Urothelium cell line (cell line): ENCODE data around the gene TRIOBP.
"Not testable (repeated sequence)": the region's sequence is repeated elsewhere in the genome, so short reads cannot be mapped to it uniquely, and the experiment has no call there.

Source experiments
- DNase-seq: peaks from one replicate; pipeline ENCODE4 v3.0.0; 2011; ENCODE audit warnings: low spot score, mixed read lengths
- FAIRE-seq: peaks from 2 replicates; lab custom pipeline; 2011; peaks lifted over from hg19 to GRCh38; lab: Jason Lieb, UNC

Gene TRIOBP

DNA sequence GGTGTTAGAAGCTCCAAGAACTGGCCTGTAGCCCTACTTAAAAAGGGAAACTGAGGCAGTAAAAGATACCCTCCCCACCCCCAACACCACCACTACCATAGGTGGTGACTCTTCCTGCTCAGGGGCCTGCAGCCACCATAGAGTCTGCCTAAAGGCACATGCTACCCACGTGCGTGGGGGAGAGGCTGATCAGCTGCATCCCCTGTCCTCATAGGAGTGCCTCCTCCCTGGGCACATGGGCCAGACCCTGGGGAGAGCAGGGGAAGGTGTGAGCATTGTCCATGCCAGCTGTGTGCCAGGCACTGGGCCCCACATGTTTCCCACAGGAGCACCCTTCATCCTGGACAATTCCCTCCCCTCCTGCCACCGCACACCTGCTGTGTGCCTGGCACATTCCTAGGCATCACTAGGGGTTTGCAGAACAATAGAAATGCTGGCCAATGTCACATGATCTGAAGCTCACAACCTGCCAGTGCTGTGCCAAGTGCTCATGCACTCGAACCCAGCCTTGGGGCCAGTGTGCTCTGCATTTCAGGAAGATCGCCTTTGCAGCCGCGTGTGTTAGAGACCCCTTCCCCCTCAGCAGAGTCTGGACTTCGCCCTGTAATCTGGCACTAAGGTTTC lies 69.2 kb downstream of the TRIOBP start:
- no peak for DNase-seq
- no peak for FAIRE-seq

DNA sequence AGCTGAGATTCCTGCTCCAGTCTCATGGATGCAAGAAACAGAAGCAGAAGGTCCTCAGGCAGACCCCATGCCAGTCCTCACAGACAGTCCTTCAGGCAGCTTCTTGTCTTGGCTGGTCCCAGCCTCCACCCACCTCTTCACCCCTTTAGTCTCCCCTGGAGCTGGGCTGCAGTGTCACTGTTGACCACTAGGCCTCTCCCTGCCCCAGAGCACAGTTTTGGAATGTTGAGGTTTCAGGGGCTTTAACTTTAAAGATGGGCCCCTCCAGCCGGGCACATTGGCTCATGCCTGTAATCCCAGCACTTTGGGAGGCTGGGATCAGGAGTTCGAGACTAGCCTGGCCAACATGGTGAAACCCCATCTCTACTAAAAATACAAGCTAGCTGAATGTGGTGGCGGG lies 71.4 kb downstream of the TRIOBP start:
- FAIRE-seq (no peak), DNase-seq (no peak)

- FAIRE-seq: no peak
- DNase-seq: no peak
Measured at GRCh38 chr22:37769056-37769455, 72.2 kb downstream of the TRIOBP start.

DNA sequence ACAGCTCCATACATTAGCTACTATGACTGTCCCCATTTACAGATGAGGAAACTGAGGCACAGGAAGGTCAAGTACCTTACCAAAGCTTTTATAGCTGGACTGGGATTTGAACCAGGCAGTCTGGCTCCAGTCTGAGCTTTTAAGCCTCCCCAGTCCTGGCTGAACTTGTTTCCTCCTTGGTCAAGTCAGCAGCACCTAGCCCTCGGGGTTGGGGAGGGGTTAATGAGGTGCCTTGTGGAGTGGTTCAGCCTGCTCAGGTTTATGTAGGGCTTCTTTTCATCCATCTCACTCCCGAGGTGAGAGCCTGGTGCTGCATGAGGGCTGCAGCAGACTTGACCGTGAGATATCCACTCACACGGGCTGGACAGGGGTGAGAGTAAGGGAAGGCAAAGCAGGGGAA lies 74.2 kb downstream of the TRIOBP start:
- FAIRE-seq: no peak
- DNase-seq: no peak

DNA sequence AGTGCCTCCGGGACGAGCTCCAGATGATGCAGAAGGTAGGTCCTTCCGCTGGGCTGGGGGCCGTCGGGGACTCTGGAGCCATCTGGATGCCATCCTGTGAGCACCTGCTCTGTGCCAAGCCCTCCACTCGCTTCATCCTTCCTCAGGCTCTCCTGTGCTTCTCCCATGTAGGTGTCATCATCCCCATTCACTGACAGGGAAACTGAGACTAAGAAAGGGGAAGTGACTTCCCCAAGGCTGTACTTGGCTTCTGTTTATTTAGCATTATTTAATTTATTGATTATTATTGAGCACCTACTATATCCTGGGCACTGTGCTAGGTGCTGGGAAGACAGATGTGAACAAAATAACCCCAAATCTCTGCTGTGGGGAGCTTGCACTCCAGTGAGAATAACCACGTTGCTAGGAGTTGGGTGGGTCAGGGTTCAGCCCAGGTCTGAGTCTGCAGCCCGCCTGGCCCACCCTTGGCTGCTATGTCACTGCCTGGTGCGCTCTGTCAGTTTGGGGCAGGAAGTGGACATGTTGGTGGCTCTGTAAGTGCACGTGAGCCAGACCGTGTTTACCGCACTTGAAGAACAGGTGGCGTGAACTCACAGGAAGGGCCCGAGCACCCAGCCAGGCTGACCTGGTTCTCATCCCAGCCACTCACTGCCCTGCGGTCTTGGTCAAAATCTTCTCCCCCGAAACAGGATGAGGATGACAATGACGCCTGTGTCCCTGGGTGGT lies 75.0 kb downstream of the TRIOBP start:
- DNase-seq: no peak

DNA sequence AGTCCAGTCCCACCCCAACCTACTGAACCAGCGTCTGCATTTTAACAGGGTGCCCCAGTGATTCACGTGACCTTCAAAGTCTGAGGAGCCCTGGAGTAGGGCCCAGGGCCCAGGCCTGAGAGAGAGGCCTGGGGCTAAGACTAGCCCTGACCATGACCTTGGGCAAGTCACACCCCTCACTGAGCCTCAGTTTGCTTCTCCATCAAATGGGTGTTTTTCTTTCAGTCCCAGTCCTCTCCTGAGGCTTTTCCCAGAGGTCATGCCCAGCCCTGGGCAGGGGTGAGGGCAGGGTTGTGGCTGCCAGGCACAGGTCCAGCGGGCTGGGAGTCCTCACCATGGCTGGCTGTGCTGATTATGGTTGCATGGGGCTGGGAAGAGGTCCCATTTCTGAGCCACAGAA lies 77.9 kb downstream of the TRIOBP start:
- no peak for DNase-seq
- no peak for FAIRE-seq

More for the DNA sequence above, 75.0 kb downstream of the TRIOBP start:
- FAIRE-seq: no peak

- FAIRE-seq (no peak), DNase-seq (no peak)
Measured at GRCh38 chr22:37775785-37776638, 79.2 kb downstream of the TRIOBP start.

DNA sequence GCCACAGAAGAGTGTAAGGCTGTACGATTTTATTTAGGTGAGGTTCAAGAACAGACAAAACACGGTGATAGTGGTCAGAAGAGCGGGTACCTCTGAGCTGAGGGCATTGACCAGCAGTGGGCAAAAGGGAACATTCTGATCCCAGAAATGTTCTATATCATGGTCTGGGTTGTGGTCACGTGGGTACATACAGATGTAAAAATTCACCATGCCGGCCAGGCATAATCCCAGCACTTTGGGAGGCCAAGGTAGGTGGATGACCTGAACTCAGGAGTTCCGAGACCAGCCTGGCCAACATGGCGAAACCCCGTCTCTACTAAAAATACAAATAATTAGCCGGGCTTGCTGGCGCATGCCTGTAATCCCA lies 79.8 kb downstream of the TRIOBP start:
- DNase-seq (no peak), FAIRE-seq (no peak)

DNA sequence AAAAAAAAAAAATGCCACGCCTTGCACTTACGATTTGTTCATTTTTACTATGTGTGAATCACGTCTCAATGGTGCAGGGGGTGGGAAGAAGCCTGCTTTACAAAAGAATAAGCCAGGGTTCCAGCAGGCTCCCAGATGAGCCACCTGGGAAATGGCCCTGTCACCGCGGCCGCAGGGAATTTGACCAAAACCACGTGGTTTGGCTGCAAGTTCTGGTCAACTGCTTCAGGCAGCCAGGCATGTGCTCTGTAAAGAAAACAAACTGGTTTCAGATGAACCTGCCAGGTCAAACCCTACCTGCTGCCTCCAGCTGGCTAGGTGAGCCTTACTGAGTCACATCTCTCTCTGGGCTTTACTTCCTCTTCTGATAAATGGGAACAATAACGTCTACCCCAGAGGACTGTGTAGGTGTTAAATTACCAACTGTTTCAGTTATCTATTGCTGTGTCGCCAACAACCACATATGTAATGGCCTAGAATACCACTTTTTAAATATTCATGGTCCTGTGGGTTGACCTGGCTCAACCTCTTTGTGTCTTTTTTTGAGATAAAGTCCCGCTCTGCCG lies 80.4 kb downstream of the TRIOBP start:
- peak; percentile 72 for DNase-seq
- no peak for FAIRE-seq

DNA sequence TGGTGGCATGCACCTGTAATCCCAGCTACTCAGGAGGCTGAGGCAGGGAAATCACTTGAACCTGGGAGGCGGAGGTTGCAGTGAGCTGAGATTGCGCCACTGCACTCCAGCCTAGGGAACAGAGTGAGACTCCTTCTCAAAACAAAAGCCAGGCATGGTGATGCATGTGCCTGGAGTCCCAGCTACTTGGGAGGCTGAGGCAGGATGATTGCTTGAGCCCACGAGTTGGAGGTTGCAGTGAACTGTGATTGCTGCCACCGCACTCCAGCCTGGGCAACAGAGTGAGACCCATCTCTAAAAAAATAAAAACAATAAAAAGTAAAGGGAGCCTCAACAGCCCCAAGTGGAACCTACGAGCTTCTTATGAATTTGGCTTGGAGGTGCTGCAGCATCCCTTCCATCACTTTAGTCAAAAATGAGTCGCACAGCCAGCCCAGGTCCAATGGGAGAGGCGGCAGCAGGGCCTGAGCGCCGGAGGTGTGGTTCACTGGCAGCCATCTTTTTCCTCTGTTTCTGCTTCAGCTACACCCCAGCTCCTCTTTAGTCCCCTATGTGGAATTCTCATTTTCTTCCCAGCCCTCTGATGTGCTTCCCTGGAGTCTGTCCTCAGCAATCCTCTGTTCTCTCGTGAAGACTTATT lies 81.6 kb downstream of the TRIOBP start:
- DNase-seq: no peak
- no peak for FAIRE-seq

DNA sequence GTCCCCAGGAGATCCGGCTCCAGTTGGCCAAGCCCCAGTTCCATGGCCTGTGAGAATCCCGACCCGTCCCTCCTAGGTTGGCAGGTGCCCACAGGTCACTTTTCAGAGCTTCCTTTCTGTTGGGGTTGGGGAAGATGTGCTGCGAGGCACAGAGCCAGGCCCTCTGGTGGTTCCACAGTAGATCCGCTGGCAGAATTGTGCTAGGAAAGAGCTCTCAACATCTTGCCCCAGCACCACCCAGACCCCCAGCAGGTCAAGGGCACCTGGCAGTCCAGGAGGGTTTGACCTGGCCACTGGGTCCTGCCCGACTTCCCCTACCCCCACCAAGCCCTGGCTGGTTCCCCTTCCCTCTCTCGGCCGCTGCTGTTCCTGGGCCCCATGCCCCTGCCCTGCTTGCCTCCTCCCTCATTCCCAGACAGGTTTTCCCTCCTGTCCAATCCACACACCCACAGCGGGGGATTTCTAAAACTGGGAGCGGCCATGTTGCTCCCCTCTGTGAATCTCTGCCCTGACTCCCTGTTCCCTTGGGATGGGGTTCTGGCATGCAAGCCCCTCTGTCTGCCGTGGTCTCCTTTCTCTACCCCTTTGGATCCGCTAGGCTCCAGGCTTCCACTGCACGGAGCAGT lies 84.7 kb downstream of the TRIOBP start:
- FAIRE-seq: no peak
- DNase-seq: no peak

DNA sequence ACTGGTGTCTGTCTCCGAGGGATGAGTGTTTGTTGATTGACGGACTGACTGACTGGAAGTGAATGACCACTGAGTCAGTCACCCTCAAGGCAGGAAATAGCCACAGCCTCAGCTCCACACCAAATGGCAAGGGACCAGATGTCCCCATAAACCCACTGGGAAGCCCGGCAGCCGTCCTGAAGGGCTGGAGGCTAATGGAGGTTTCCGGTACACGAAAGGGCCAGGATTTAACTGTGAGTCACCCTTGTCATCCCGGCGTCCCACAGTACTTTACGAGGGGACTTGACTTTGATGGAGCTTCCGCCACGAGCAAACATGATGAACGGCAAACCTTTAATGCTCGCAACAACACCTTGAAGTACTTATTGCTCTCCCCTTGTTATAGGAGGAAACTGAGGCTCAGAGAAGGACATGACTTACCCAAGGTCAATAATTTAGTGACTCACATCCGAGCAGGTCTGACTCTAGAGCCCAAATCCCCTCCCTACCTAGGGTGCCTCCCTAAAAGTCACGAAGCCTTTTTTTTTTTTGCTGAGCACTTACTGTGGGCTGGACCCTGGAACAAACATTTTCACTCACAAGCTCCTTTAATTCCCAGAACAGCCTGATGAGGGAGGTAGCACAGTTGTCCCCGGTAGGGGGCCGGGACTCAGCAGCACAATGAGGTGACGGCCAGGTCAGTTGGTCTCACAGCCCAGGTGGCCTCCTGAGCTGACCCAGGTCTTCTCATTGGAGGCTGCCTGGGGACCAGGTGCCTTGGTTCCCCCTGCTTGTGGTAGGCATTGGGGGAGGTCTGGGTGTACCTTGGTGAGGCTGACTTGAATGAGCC lies 85.7 kb downstream of the TRIOBP start:
- no peak for FAIRE-seq

GRCh38 chr22:37784829-37785495 lies 88.1 kb downstream of the TRIOBP start:
- FAIRE-seq (peak; percentile 76), DNase-seq (no peak)

More for the DNA sequence above, 85.7 kb downstream of the TRIOBP start:
- DNase-seq: no peak

GRCh38 chr22:37790234-37790633 lies 93.4 kb downstream of the TRIOBP start:
- FAIRE-seq: no peak
- DNase-seq: no peak

- FAIRE-seq: peak; percentile 72
- DNase-seq: no peak
Measured at GRCh38 chr22:37792494-37792893, 95.6 kb downstream of the TRIOBP start.

- no peak for DNase-seq
- no peak for FAIRE-seq
Measured at GRCh38 chr22:37794376-37794775, 97.5 kb downstream of the TRIOBP start.

GRCh38 chr22:37796079-37796478 lies 99.2 kb downstream of the TRIOBP start:
- FAIRE-seq (no peak), DNase-seq (no peak)

DNA sequence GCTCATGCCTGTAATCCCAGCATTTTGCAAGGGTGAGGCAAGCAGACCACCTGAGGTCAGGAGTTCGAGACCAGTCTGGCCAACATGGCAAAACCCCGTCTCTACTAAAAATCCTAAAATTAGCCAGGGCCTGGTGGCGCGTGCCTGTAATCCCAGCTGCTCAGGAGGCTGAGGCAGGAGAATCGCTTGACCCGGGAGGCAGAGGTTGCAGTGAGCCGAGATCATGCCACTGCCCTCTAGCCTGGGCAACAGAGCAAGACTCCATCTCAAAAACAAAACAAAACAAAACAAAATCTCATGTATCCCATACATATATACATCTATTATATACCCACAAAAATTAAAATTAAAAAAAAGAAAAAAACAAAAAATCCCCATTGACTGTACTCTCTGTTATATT lies 100.4 kb downstream of the TRIOBP start:
- not testable (repeated sequence) for FAIRE-seq, DNase-seq

DNA sequence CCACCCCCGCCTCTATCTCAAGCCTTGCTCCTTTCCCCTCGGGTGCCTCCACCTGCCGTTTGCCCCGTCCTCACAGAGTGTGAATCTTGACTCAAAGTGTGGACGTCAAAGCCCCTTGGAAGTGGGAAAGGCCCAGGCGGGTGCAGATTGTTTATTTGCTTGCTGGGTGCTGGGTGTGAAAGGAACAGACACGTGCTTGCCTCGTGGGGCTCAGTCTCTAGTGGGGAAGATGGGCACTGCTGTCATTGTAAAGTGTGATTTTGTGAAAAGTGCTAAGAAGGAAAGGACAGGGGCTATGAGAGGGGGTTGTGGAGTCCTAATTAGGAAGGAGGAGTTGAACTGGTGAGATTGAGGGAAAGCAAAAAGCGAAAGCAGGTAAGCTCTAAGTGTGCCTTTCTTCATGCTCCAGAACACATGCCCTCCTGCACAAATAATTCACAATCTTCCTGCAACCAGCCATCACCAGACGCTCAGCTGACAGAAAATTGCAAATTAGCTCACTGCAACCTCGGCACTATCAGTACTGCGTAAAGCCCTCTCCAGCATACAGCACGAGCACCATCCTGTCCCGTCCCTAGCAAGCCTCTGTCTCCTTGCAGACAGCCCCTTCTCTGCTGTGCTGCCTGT lies 101.1 kb downstream of the TRIOBP start:
- DNase-seq: no peak
- FAIRE-seq: no peak
